ENCODE data around the gene CDS2.

- TF ChIP-seq CTCF (IDR thresholded peaks at IDR 0.05), result no peak
- no peak for TF ChIP-seq EP300 (IDR thresholded peaks at IDR 0.05)
- TF ChIP-seq POLR2AphosphoS5 (IDR thresholded peaks at IDR 0.05), result no peak
Measured at GRCh38 chr20:5181492-5181891, 54.7 kb downstream of the CDS2 start.
